GM23338 (cell line): ENCODE data around the gene TARBP1. TPM values are rescaled to one million over a fixed set of nuclear protein-coding genes. Genes with fewer than 3 reads are reported as not detected.

Experiments used
- ATAC-seq: fragments of 200-7000 bp; cut with Tn5 transposase; 3 replicates; pipeline ENCODE4 v1.9.1; 2020
- DNase-seq: peaks from one replicate; pipeline ENCODE4 v3.0.0-alpha.2; 2015; ENCODE audit warnings: low spot score
- H2AFZ ChIP-seq: fragments of 200-600 bp; sonication (generic); 2 replicates; pipeline ENCODE4 v1.8.0; 2016; ENCODE audit warnings: antibody characterized with exemption, mild to moderate bottlenecking, moderate library complexity
- H3F3A ChIP-seq: fragments of 200-600 bp; sonication (generic); replicated peaks from 2 replicates; pipeline ENCODE4 v1.8.0; 2017; ENCODE audit warnings: antibody characterized with exemption, mixed run types, low read depth
- H3K27ac ChIP-seq: fragments of 200-600 bp; sonication (generic); 2 replicates; pipeline ENCODE4 v1.6.1; 2016; ENCODE audit warnings: low read depth
- H3K27me3 ChIP-seq: fragments of 200-600 bp; sonication (generic); 2 replicates; pipeline ENCODE4 v1.8.0; 2016; ENCODE audit warnings: mild to moderate bottlenecking, mixed run types, moderate library complexity; ENCODE audit not compliant: insufficient read depth
- H3K36me3 ChIP-seq: fragments of 200-600 bp; sonication (generic); 2 replicates; pipeline ENCODE4 v1.8.0; 2016; ENCODE audit warnings: mild to moderate bottlenecking; ENCODE audit not compliant: insufficient read depth
- H3K4me1 ChIP-seq: fragments of 200-600 bp; sonication (generic); 2 replicates; pipeline ENCODE4 v1.8.0; 2016; ENCODE audit warnings: mild to moderate bottlenecking, moderate library complexity; ENCODE audit not compliant: insufficient read depth
- H3K4me2 ChIP-seq: fragments of 200-600 bp; sonication (generic); 2 replicates; pipeline ENCODE4 v1.7.1; 2017; ENCODE audit warnings: mixed run types
- H3K4me3 ChIP-seq: fragments of 200-600 bp; sonication (generic); 2 replicates; pipeline ENCODE4 v1.6.1; 2016; ENCODE audit warnings: mixed run types
- H3K79me2 ChIP-seq: fragments of 200-600 bp; sonication (generic); replicated peaks from 2 replicates; pipeline ENCODE4 v1.8.0; 2017; ENCODE audit warnings: mild to moderate bottlenecking; ENCODE audit not compliant: insufficient read depth
- H3K9me2 ChIP-seq: fragments of 200-600 bp; sonication (generic); 2 replicates; pipeline ENCODE4 v1.8.0; 2017; ENCODE audit not compliant: insufficient read depth
- H4K20me1 ChIP-seq: fragments of 200-600 bp; sonication (generic); replicated peaks from 2 replicates; pipeline ENCODE4 v1.8.0; 2017; ENCODE audit warnings: mild to moderate bottlenecking; ENCODE audit not compliant: insufficient read depth
- H3K27ac Mint-ChIP-seq: 2 replicates; pipeline ENCODE4 v1.8.0; 2020; ENCODE audit warnings: inconsistent platforms, mild to moderate bottlenecking, moderate library complexity, mixed read lengths
- H3K27me3 Mint-ChIP-seq: 3 replicates; pipeline ENCODE4 v1.8.0; 2022; ENCODE audit warnings: low read depth, mild to moderate bottlenecking, moderate library complexity, mixed read lengths, inconsistent platforms; ENCODE audit not compliant: insufficient read depth, poor library complexity
- H3K36me3 Mint-ChIP-seq: 3 replicates; pipeline ENCODE4 v1.8.0; 2021; ENCODE audit warnings: low read depth, mild to moderate bottlenecking, inconsistent platforms, moderate library complexity, mixed read lengths
- H3K4me1 Mint-ChIP-seq: 3 replicates; pipeline ENCODE4 v1.8.0; 2020; ENCODE audit warnings: mild to moderate bottlenecking, inconsistent platforms, mixed read lengths
- H3K4me3 Mint-ChIP-seq: 3 replicates; pipeline ENCODE4 v1.8.0; 2021; ENCODE audit warnings: moderate library complexity, mild to moderate bottlenecking, inconsistent platforms, mixed read lengths
- H3K9me3 Mint-ChIP-seq: 3 replicates; pipeline ENCODE4 v1.8.0; 2020; ENCODE audit warnings: moderate library complexity, mild to moderate bottlenecking, inconsistent platforms, mixed read lengths
- CTCF ChIP-seq, 2 experiments: fragments of 200-600 bp in 1 of 2; sonication (generic) in 1 of 2; conservative IDR thresholded peaks; 2 replicates each; pipeline versions ENCODE4 v1.5.1 to v1.6.1; 2016 to 2017; ENCODE audit warnings: antibody characterized with exemption in 2 of 2, low read depth in 2 of 2, mild to moderate bottlenecking in 2 of 2, moderate library complexity in 1 of 2
- EZH2 ChIP-seq: fragments of 200-600 bp; sonication (generic); IDR thresholded peaks from one replicate; pipeline ENCODE4 v1.8.0; 2017; ENCODE audit warnings: antibody characterized with exemption, mild to moderate bottlenecking, low read depth; ENCODE audit not compliant: unreplicated experiment
- EZH2phosphoT487 ChIP-seq: fragments of 200-600 bp; sonication (generic); IDR thresholded peaks from one replicate; pipeline ENCODE4 v1.8.1; 2018; ENCODE audit warnings: antibody characterized with exemption; ENCODE audit not compliant: unreplicated experiment
- JUNB ChIP-seq: IDR thresholded peaks from one replicate; pipeline ENCODE4 v1.6.1; 2016; ENCODE audit warnings: antibody characterized with exemption; ENCODE audit not compliant: unreplicated experiment
- NANOG ChIP-seq: IDR thresholded peaks from 2 replicates; pipeline ENCODE4 v1.6.1; 2016; ENCODE audit warnings: antibody characterized with exemption, borderline replicate concordance
- REST ChIP-seq: IDR thresholded peaks from one replicate; pipeline ENCODE4 v1.6.1; 2018; ENCODE audit warnings: antibody characterized with exemption; ENCODE audit not compliant: unreplicated experiment
- STAT1 ChIP-seq: IDR thresholded peaks from one replicate; pipeline ENCODE4 v1.6.1; 2016; ENCODE audit warnings: antibody characterized with exemption; ENCODE audit not compliant: unreplicated experiment
- ZNF114 ChIP-seq: fragments of 250-450 bp; sonication (Bioruptor Pico); IDR thresholded peaks from 2 replicates; pipeline ENCODE4 v1.5.0; 2020; ENCODE audit warnings: mild to moderate bottlenecking, moderate library complexity
- ZNF462 ChIP-seq: fragments of 250-450 bp; sonication (Bioruptor Pico); IDR thresholded peaks from 2 replicates; pipeline ENCODE4 v1.5.0; 2020; ENCODE audit warnings: mild to moderate bottlenecking, moderate library complexity
- polyA plus RNA-seq: library from polyadenylated mRNA; unstranded; fragments of >200 nt; fragmentation: Nextera tagmentation; extraction: Ambion mirVana; gene quantifications from 2 replicates; pipeline ENCODE4 v1.2.1, GENCODE V29; 2016
- total RNA-seq: library from RNA; depleted of rRNA; stranded (reverse); fragments of >200 nt; shearing (Covaris generic); gene quantifications from 2 replicates; pipeline ENCODE4 v1.2.3, GENCODE V29; 2014

The TARBP1 gene
- total and polyA plus RNA-seq, 2 experiments from 2014 or later, result 14.9 to 18.8 TPM

- TF ChIP-seq ZNF462 (CRISPR knock-in tag), result no peak
- TF ChIP-seq NANOG, result no peak
Observed at GRCh38 chr1:234437423-234438171, 41.4 kb downstream of the TARBP1 start (continued).

- no peaks in the 10 kb centered on the region for H3K9me3 Mint-ChIP-seq
- ATAC-seq, result no peak
- H3K36me3 Mint-ChIP-seq, result peaks cover 28% of the 10 kb centered on the region
Observed at GRCh38 chr1:234435620-234436019, 43.4 kb downstream of the TARBP1 start.

More at GRCh38 chr1:234435620-234436019, 43.4 kb downstream of the TARBP1 start:
- H3K4me3 Mint-ChIP-seq, result no peak overlapping the region
- H3F3A ChIP-seq, result no peaks in the 10 kb centered on the region
- no peak for DNase-seq
- no peaks in the 10 kb centered on the region for H3K36me3 ChIP-seq
- no peaks in the 10 kb centered on the region for H3K4me1 ChIP-seq
- H3K9me2 ChIP-seq, result no peaks in the 10 kb centered on the region
- no peaks in the 10 kb centered on the region; the same call in 1 of the 2 replicates for H3K79me2 ChIP-seq
- H3K4me3 ChIP-seq, result no peak overlapping the region
- H3K27ac ChIP-seq, result no peak overlapping the region
- H3K4me1 Mint-ChIP-seq, result no peaks in the 10 kb centered on the region
- H4K20me1 ChIP-seq, result no peaks in the 10 kb centered on the region
- no peak for TF ChIP-seq ZNF114 (CRISPR knock-in tag)
- no peak for TF ChIP-seq STAT1
- no peak for TF ChIP-seq JUNB
- no peak for TF ChIP-seq EZH2phosphoT487
- no peak for TF ChIP-seq REST
- no peak for TF ChIP-seq CTCF (conservative IDR thresholded peaks at IDR 0.05; ENCODE audit: low read depth in 2 of 2)
- no peak for TF ChIP-seq NANOG
- no peak for TF ChIP-seq EZH2
- H3K27me3 Mint-ChIP-seq, result no peaks in the 10 kb centered on the region
- H2AFZ ChIP-seq, result no peak overlapping the region
- no peak overlapping the region for H3K27ac Mint-ChIP-seq
- H3K27me3 ChIP-seq, result no peaks in the 10 kb centered on the region
- H3K4me2 ChIP-seq, result no peak overlapping the region
